Stimulated activated CD8-positive, alpha-beta memory T cell treated with anti-CD3 and anti-CD28 coated beads, Interleukin-7, amount 100 ng/mL, for 48 hours (primary cell): ENCODE data around the gene KCTD15.

Experiments
- DNase-seq, 2 donors: peaks; one replicate each; pipeline ENCODE4 v3.0.0-alpha.2; 2020; ENCODE audit warnings: low read depth in 1 of 2; ENCODE audit errors: extremely low read depth in 1 of 2

The KCTD15 gene

GRCh38 chr19:33795370-33796163, 1.1 kb upstream of the KCTD15 start:
- DNase-seq, result peak in 1 of 2 donors; percentile 23

GRCh38 chr19:33797802-33798671, 1.4 kb downstream of the KCTD15 start:
- no peak for DNase-seq

- DNase-seq, result no peak
Measured at GRCh38 chr19:33798681-33799111, 2.0 kb downstream of the KCTD15 start.

- no peak for DNase-seq
Measured at GRCh38 chr19:33799476-33799875, 2.8 kb downstream of the KCTD15 start.

- no peak for DNase-seq
Measured at GRCh38 chr19:33800012-33800680, 3.5 kb downstream of the KCTD15 start.

GRCh38 chr19:33801411-33801810, 4.7 kb downstream of the KCTD15 start:
- DNase-seq, result no peak

- DNase-seq, result no peak
Measured at GRCh38 chr19:33802001-33802400, 5.3 kb downstream of the KCTD15 start.

GRCh38 chr19:33802801-33803200, 6.1 kb downstream of the KCTD15 start:
- no peak for DNase-seq

- no peak for DNase-seq
Measured at GRCh38 chr19:33803383-33803782, 6.7 kb downstream of the KCTD15 start.

- no peak for DNase-seq
Measured at GRCh38 chr19:33804021-33804799, 7.5 kb downstream of the KCTD15 start.

- no peak for DNase-seq
Measured at GRCh38 chr19:33805313-33805712, 8.6 kb downstream of the KCTD15 start.

- no peak for DNase-seq
Measured at GRCh38 chr19:33805840-33806433, 9.3 kb downstream of the KCTD15 start.

- DNase-seq, result no peak
Measured at GRCh38 chr19:33806434-33806881, 9.8 kb downstream of the KCTD15 start.

- DNase-seq, result no peak
Measured at GRCh38 chr19:33808399-33808798, 11.7 kb downstream of the KCTD15 start.

GRCh38 chr19:33809960-33810359, 13.3 kb downstream of the KCTD15 start:
- no peak for DNase-seq

GRCh38 chr19:33810821-33811220, 14.2 kb downstream of the KCTD15 start:
- no peak for DNase-seq

- no peak for DNase-seq
Measured at GRCh38 chr19:33811246-33811645, 14.6 kb downstream of the KCTD15 start.

GRCh38 chr19:33811736-33812387, 15.2 kb downstream of the KCTD15 start:
- DNase-seq, result no peak
